Measurements from ENCODE around the gene TBC1D24. TPM values are rescaled to one million over a fixed set of nuclear protein-coding genes. Genes with fewer than 3 reads are reported as not detected.

The TBC1D24 gene
- total RNA-seq, 1 donor from 2014 or later = 12.6 TPM

GRCh38 chr16:2512735-2513404 lies 37.9 kb downstream of the TBC1D24 start:
- DNase-seq (no peak), ATAC-seq (ENCODE audit: low read depth) (no peak)
- Mint-ChIP-seq H3K27me3 (no peaks in the 10 kb centered on the region), H3K4me3 (peak overlapping the region; percentile 90), H3K36me3 (ENCODE audit: low read depth) (peaks cover 21% of the 10 kb centered on the region), H3K4me1 (peaks cover 86% of the 10 kb centered on the region), H3K9me3 (no peaks in the 10 kb centered on the region), H3K27ac (peak overlapping the region; percentile 88)
- intact Hi-C loops (cut with micrococcal nuclease) = loop anchor here (1.0 to 5.0 kb wide), 4 partner anchors 19 to 246 kb away; partner anchors contain the start of genes RNPS1 and SRRM2
- POLR2A ChIA-PET = interaction anchor here (0.7 to 4.0 kb wide), 10 partner anchors 8 to 548 kb away, joined by 3 to 38 read pairs (median 5); partner anchors contain the start of genes AMDHD2, CEMP1, RPS2 and TBC1D24
- TF ChIP-seq CTCF (IDR thresholded peaks at IDR 0.05) = no peak
- CTCF ChIA-PET = no interaction called here

GRCh38 chr16:2513405-2514332 lies 38.7 kb downstream of the TBC1D24 start, which contains the start of gene ATP6V0C:
TSS of gene ATP6V0C (plus strand) at chr16:2513952. CDS start at chr16:2514104, 152 bp downstream.
- TF ChIP-seq CTCF (IDR thresholded peaks at IDR 0.05) = no peak
- peaks cover 85% of the 10 kb centered on the region for H3K4me1 Mint-ChIP-seq

GRCh38 chr16:2514333-2515179 lies 39.6 kb downstream of the TBC1D24 start:
- intact Hi-C loops (cut with micrococcal nuclease) = loop anchor here (5.0 kb wide), 1 partner anchor 247 kb away; the partner anchor contains the start of gene RNPS1
- H3K4me3 Mint-ChIP-seq = peak overlapping the region; percentile 94
- ChIA-PET POLR2A (interaction anchor here (0.5 to 4.0 kb wide), 8 partner anchors 10 to 588 kb away, joined by 3 to 38 read pairs (median 5); partner anchors contain the start of genes CEMP1 and PDPK1), CTCF (interaction anchor here (1.8 kb wide), 1 partner anchor 7 kb away, joined by 5 read pairs; no protein-coding TSS in a partner anchor)
- H3K27ac Mint-ChIP-seq = peak overlapping the region; percentile 88
- peaks cover 26% of the 10 kb centered on the region for H3K36me3 Mint-ChIP-seq (ENCODE audit: low read depth)
- no peaks in the 10 kb centered on the region for H3K9me3 Mint-ChIP-seq
- H3K4me1 Mint-ChIP-seq = peaks cover 83% of the 10 kb centered on the region
- DNase-seq (no peak), ATAC-seq (ENCODE audit: low read depth) (peak; percentile 8)
- no peaks in the 10 kb centered on the region for H3K27me3 Mint-ChIP-seq
- TF ChIP-seq CTCF (IDR thresholded peaks at IDR 0.05) = no peak

More at GRCh38 chr16:2513405-2514332, 38.7 kb downstream of the TBC1D24 start, which contains the start of gene ATP6V0C:
- peaks cover 21% of the 10 kb centered on the region for H3K36me3 Mint-ChIP-seq (ENCODE audit: low read depth)
- peak; percentile 78 for ATAC-seq (ENCODE audit: low read depth)
- POLR2A ChIA-PET = interaction anchor here (0.5 to 4.0 kb wide), 13 partner anchors 11 to 588 kb away, joined by 3 to 38 read pairs (median 5); partner anchors contain the start of genes CEMP1, PDPK1, RPS2 and TBC1D24
- H3K27ac Mint-ChIP-seq = peak within 1 kb of the TSS; percentile 92
- no peaks in the 10 kb centered on the region for H3K27me3 Mint-ChIP-seq
- CTCF ChIA-PET = no interaction called here
- DNase-seq = peak; percentile 95
- intact Hi-C loops (cut with micrococcal nuclease) = loop anchor here (1.0 to 5.0 kb wide), 4 partner anchors 19 to 246 kb away; partner anchors contain the start of genes RNPS1 and SRRM2
- H3K4me3 Mint-ChIP-seq = peak within 1 kb of the TSS; percentile 94
- no peaks in the 10 kb centered on the region for H3K9me3 Mint-ChIP-seq

- TF ChIP-seq CTCF (IDR thresholded peaks at IDR 0.05) = no peak
- peak overlapping the region; percentile 88 for H3K27ac Mint-ChIP-seq
- ChIA-PET POLR2A (interaction anchor here (0.6 to 4.0 kb wide), 5 partner anchors 8 to 25 kb away, joined by 3 to 38 read pairs (median 8); partner anchors contain the start of genes CEMP1 and PDPK1), CTCF (interaction anchor here (0.9 to 1.8 kb wide), 2 partner anchors 8 to 14 kb away, joined by 4 to 5 read pairs; no protein-coding TSS in a partner anchor)
- peak overlapping the region; percentile 94 for H3K4me3 Mint-ChIP-seq
- ATAC-seq (ENCODE audit: low read depth) (no peak), DNase-seq (no peak)
- peaks cover 80% of the 10 kb centered on the region for H3K4me1 Mint-ChIP-seq
- H3K9me3 Mint-ChIP-seq = no peaks in the 10 kb centered on the region
- H3K27me3 Mint-ChIP-seq = no peaks in the 10 kb centered on the region
- H3K36me3 Mint-ChIP-seq (ENCODE audit: low read depth) = peaks cover 30% of the 10 kb centered on the region
- intact Hi-C loops (cut with micrococcal nuclease) = no loop called here
These were observed 40.4 kb downstream of the TBC1D24 start for GRCh38 chr16:2515180-2515851.

All from activated B cell treated with CpG ODN at 0.5 μM for 24 hours (primary cell).